ENCODE results near the gene GLT1D1.

Gene GLT1D1

DNA sequence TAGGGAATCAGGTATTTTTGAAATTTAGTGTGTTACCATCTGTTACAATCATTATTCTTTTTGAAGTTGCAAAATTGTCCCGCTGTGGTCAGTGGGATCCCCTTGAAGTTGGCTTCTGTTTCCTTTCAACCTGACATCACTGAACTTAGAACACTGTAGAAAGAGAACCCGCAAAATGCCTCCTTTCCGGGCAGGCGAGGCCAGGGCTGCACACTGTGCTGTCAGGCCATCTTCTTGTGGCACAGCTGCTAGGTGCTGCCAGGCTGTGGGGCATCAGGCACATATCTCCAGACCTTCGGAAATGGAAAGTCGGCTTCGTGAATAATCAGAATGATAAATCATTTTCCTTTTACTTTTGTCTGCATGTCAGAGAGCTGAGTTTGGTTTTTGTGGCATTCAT, 103.5 kb downstream of the GLT1D1 start:
- DNase-seq (ENCODE audit: extremely low read depth, insufficient read length) = no peak
- no peak overlapping the region for H3K4me3 ChIP-seq (replicated peaks; ENCODE audit: low read depth, low read length)
- no peak for TF ChIP-seq CTCF (IDR thresholded peaks at IDR 0.05; ENCODE audit: insufficient read depth, low read length, poor library complexity, severe bottlenecking)
- H3K27me3 ChIP-seq (replicated peaks; ENCODE audit: control insufficient read depth, insufficient read depth, low read length) = no peaks in the 10 kb centered on the region
- no peaks in the 10 kb centered on the region for H3K36me3 ChIP-seq (ENCODE audit: control insufficient read depth, insufficient read depth, low read length)

DNA sequence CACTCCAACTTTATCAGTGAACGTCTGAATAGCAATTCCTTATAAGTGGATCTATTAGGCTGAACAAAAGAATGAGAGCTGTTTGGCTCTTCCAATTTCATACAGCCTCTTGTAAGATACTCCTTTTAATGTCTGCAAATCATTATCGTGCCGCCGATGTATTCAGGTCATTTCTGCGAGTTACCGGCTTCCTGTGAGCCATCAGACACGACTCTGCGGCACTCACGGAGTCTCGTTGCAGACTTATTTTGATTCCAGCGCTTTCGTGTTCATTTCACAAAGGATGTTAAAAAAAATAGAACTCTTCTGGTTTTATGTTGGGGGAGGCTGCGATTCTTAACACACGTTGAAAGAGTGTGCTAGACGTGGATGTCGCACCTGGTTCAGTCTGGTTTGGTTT, 106.6 kb downstream of the GLT1D1 start:
- H3K36me3 ChIP-seq (ENCODE audit: control insufficient read depth, insufficient read depth, low read length) = no peaks in the 10 kb centered on the region
- TF ChIP-seq CTCF (IDR thresholded peaks at IDR 0.05; ENCODE audit: insufficient read depth, low read length, poor library complexity, severe bottlenecking) = no peak
- no peak overlapping the region for H3K4me3 ChIP-seq (replicated peaks; ENCODE audit: low read depth, low read length)
- no peaks in the 10 kb centered on the region for H3K27me3 ChIP-seq (replicated peaks; ENCODE audit: control insufficient read depth, insufficient read depth, low read length)
- DNase-seq (ENCODE audit: extremely low read depth, insufficient read length) = no peak

- no peaks in the 10 kb centered on the region for H3K27me3 ChIP-seq (replicated peaks; ENCODE audit: control insufficient read depth, insufficient read depth, low read length)
- DNase-seq (ENCODE audit: extremely low read depth, insufficient read length) = no peak
Observed at GRCh38 chr12:128961308-128961902, 108.1 kb downstream of the GLT1D1 start.

GRCh38 chr12:128961957-128962356, 108.7 kb downstream of the GLT1D1 start:
- H3K36me3 ChIP-seq (ENCODE audit: control insufficient read depth, insufficient read depth, low read length) = no peaks in the 10 kb centered on the region
- no peak for DNase-seq (ENCODE audit: extremely low read depth, insufficient read length)
- no peaks in the 10 kb centered on the region for H3K27me3 ChIP-seq (replicated peaks; ENCODE audit: control insufficient read depth, insufficient read depth, low read length)
- no peak for TF ChIP-seq CTCF (IDR thresholded peaks at IDR 0.05; ENCODE audit: insufficient read depth, low read length, poor library complexity, severe bottlenecking)
- no peak overlapping the region for H3K4me3 ChIP-seq (replicated peaks; ENCODE audit: low read depth, low read length)

More at GRCh38 chr12:128961308-128961902, 108.1 kb downstream of the GLT1D1 start:
- Histone ChIP-seq H3K4me3 (replicated peaks; ENCODE audit: low read depth, low read length) (no peak overlapping the region), H3K36me3 (ENCODE audit: control insufficient read depth, insufficient read depth, low read length) (no peaks in the 10 kb centered on the region)
- no peak for TF ChIP-seq CTCF (IDR thresholded peaks at IDR 0.05; ENCODE audit: insufficient read depth, low read length, poor library complexity, severe bottlenecking)

DNA sequence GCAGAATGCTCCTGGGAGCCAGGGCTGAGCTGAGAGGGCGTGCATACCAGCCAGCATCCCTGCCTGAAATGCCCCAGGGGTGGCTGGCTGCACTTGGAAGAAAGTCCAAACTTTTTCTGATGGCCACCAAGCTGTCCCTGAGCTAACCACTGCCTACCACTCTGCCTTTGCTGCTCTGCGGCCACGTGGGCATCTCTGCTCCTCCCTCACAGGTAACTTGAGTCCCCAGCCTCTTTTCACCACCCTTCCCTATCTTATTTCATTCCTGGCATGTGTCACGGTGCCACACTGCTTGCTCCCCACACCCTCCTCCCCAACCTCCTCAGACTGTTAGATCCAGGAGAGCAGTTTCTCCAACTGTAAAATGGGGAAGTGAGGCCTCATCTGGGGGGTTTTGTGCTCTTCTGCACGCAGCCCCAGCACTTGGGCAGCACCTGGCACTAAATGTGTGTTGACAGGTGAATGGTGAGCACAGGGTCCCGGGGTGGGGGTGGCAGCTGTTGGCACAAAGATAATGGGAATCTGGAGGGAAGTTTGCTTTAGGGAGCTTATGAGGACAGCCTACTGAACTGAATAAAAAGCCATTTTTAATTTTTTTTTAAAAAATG, 113.0 kb downstream of the GLT1D1 start:
- no peaks in the 10 kb centered on the region for H3K36me3 ChIP-seq (ENCODE audit: control insufficient read depth, insufficient read depth, low read length)
- DNase-seq (ENCODE audit: extremely low read depth, insufficient read length) = no peak
- H3K27me3 ChIP-seq (replicated peaks; ENCODE audit: control insufficient read depth, insufficient read depth, low read length) = no peaks in the 10 kb centered on the region
- TF ChIP-seq CTCF (IDR thresholded peaks at IDR 0.05; ENCODE audit: insufficient read depth, low read length, poor library complexity, severe bottlenecking) = no peak
- H3K4me3 ChIP-seq (replicated peaks; ENCODE audit: low read depth, low read length) = no peak overlapping the region
